Measurements from ENCODE around the gene KCTD14.
A peak's percentile ranks its signal among the peaks of the same experiment; 100 is the strongest.
"Not testable (repeated sequence)": the region's sequence is repeated elsewhere in the genome, so short reads cannot be mapped to it uniquely, and the experiment has no call there.

KCTD14 gene, protein sequence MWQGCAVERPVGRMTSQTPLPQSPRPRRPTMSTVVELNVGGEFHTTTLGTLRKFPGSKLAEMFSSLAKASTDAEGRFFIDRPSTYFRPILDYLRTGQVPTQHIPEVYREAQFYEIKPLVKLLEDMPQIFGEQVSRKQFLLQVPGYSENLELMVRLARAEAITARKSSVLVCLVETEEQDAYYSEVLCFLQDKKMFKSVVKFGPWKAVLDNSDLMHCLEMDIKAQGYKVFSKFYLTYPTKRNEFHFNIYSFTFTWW

DNA sequence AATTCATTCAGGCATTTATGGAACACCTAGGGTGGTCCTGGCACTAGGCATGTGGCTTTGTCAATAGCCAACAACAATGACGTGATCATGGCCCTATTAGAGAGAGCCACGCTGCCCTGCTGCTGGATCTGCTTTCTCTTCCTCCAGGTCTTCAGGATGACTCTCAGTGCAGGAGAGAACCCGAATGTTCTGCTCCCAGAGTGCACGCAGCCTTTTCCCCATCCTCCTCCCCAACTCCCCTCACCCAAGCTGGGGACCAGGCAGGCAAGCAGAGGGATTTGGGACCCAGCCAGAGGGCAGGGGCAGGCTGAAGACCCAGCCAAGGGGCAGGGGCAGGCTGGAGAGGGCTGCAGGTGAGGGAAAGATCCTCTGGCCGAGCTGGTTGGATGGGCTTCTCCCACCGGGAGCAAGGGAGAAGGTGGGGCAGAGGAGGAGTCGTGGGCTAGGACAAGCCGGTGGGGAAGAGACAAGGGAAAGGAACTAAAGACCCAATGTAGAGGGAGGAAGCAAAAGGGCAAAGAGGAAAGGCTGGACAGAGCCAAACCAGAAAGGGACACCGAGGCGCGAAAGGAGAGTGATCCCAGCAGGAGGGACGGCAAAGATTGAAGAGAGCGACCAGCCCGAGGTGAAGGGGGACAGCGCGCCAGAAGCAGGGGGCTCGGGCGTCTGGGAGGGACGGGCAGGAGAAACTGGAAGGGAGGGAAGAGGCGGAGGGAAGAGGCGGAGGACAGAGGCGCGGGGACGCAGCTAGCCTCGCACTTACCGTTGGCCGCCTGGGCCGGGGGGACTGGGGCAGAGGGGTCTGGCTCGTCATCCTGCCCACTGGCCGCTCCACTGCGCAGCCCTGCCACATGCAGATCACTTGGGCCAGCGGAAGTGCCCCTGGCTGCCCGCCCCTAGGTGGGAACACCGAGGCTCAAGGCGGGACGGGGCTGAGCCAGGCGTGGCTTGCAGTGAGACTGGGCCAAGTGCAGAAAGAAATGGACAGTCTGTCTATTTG lies at the start of gene KCTD14:
Gene KCTD14, minus strand, starts transcription at position 880 of the 1,000 bp plus-strand sequence. Its CDS starts 27 bp downstream, at position 853.
- DNase-seq (ENCODE audit: low read depth, low spot score), result peak; percentile 78

DNA sequence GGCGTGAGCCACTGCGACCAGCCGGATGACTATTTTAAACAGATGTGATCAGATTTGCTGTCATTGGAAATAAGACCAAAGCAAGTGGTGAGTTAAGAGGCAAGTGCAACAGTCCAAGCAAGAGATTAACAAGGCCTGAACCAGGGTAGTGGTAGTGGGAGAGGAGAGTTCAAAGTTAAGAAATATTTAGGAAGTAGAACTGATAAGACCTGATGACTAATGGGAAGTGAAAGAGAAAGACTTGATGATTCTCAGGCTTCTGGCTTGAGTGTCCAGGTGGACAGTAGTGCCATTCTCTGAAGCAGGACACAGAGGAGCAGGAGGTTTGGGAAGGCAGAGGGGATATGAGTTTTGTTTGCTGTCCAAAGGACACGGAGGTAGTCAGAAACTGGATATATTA lies 49.4 kb upstream of the KCTD14 start:
- no peak for DNase-seq (ENCODE audit: low read depth, low spot score)

DNA sequence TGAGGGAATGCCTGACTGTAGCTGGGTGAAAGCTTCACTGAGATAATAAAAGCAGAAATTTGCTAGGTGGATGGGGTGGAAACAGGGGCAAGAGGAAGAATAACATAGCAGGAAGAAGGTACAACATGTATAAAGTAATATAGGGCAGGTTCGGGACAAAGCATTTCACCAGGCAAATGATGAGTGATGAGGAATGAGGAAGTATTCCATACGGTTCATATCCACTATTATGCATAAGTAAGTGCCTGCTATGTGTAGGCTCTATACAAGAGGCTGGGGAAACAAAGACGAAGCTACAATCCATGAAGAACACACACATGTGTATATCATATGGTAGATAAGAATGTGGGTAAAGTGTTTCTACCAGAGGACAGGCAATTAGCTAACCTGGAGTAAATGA lies 48.6 kb upstream of the KCTD14 start:
- no peak for DNase-seq (ENCODE audit: low read depth, low spot score)

DNA sequence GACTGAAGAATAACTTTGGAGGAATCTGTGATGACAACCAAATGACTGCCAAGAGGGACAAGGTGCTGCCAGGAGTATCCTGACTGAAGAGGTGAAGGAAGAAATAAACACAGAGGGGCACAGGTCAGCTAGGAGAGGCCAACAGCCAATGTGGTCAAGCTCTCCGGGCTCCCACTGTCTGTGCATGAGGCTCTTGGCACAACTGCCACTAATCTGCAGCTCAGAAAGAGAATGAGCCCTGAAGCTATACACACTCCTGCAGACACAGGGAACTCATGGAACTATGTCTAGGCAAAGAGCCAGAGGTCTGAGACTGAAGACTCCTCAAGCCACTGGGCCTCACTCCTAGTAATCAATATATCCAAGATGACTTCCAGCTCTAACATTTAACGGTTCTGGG lies 47.5 kb upstream of the KCTD14 start:
- DNase-seq (ENCODE audit: low read depth, low spot score), result no peak

DNA sequence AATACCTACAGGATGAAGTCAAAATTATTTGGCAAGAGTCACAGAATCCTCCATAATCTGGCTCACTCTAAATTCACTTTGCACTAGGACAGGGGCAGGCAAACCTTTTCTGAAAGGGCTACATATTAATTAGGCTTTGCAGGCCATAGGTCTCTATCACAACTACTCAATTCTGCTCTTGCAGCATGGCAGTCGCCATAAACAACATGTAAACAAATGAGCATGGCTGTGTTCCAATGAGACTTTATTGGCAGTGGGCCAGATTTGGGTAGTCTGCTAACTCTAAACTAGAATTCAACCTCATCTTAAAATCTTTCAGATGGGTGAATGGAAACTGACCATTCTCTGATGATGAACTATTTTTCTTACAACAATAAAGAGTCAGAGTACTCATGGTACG lies 46.4 kb upstream of the KCTD14 start:
- no peak for DNase-seq (ENCODE audit: low read depth, low spot score)

DNA sequence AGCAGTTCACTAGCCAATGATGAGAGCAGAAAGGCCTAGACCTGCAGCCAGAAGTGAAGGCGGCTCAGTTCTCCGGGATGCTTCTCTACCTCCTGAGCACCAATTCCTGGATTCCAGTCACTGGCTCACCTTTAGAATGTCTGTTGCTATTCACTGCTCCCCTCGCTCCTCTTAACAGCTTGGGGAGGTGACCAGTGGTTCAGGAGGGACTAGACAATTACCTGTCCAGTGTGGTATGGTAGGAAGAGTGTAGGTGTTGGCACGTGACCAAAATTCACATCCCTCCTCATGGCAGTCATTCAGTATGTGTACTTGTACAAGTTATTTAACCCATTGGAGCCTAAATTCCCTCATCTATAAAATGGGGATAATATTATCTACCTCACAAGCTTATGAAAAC lies 44.6 kb upstream of the KCTD14 start:
- no peak for DNase-seq (ENCODE audit: low read depth, low spot score)

DNA sequence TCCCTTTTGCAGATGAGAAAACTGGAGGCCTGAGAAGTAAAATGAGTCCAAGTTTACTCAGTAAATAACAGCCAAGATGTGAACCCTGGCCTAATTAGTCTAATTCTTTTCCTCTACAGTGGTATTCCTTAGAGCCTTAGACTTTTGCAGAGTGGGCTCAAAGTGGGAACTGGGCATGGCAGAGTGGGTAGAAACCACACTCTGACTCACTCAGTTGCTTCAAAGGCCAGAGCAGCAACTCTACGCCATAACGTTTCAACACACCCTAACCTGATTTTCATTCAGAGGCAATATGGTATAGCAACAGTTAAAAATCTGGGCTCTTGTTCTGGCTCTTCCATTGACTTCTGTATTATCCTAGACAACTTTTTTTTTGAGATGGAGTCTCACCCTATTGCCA lies 43.4 kb upstream of the KCTD14 start:
- DNase-seq (ENCODE audit: low read depth, low spot score), result no peak

DNA sequence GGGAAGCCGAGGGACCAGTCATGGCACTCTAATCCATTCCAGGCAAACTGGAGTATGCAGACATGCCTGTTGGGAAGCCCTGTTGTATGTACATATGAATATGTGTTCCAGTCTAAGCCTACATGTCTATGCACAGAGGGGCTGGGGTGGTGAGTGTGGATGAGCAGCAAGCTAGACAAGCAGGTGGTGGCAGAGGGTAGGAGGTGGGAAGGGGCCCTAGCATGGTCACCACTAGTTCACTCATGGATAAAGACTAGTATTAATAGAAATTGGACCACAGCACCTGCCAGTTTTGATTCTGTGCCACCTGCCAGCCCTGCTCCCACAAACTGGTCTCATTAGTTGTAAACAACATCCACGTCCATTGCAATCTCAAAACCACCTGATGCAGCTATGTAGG lies 42.1 kb upstream of the KCTD14 start:
- DNase-seq (ENCODE audit: low read depth, low spot score), result no peak

DNA sequence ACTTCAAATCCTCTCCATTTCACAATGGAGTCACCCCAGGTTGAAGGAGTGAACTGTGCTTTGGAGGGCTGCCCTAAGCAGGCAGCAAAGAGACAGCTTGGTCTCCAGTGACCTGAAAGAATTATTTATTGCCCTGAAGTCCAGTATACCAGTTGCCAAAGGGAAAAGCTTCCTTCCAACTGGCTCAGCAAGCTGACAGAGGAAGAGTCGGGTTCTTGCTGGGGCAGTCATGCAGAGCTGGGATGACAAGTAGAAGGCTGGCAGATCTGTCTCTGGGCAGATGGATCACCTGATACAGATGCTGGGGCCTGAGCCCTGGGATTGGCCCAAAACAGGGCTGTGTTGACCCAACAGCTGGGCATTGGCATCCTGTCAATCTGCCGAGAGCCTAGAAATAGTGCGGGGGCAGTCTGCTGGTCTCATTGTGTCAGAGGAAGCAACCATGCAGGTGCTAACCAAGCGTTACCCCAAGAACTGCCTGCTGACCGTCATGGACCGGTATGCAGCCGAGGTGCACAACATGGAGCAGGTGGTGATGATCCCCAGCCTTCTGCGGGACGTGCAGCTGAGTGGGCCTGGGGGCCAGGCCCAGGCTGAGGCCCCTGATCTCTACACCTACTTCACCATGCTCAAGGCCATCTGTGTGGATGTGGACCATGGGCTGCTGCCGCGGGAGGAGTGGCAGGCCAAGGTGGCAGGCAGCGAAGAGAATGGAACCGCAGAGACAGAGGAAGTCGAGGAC lies 40.5 kb upstream of the KCTD14 start, which contains the start of gene THRSP:
Gene THRSP, plus strand, starts transcription at position 422 of the 742 bp plus-strand sequence. Its CDS starts 21 bp downstream, at position 443.
- no peak for DNase-seq (ENCODE audit: low read depth, low spot score)

DNA sequence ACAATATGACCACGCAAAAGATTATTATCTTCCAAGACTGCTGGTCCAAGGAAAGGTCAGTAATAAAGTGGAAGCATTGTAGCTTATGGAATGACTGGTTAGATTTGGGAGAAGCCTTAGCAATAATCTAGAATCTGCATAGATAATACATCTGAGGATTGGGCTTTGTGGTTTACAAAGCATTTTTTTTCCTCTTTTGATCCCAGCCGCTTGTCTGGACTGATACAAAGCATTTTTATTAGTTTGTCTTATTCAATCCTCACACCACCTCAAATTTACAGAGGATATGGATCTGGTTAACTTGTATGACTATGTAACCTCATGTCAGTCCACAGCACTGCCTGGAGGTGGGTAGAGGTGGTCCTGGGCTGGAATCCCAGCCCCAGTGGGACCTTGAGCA lies 39.6 kb upstream of the KCTD14 start:
- DNase-seq (ENCODE audit: low read depth, low spot score), result no peak

DNA sequence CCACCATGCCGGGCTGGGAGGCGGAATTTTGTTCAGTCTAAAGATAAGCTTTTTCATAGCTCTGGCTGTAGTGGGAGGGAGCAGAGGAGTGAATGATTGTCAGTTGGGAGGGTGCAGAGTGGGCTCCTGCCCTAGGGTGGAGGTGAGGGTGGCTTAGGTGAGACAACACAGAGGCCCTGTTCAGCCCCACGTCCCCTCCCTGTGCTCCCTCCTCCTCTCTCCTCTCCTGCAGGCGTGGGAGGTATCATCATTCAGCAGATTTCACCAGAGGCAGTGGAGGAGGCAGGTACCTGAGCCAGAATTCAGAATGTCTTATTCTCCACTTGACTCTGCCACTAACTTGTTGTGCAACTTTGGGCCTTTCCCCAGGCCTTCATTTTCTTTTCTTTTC lies 38.8 kb upstream of the KCTD14 start:
- DNase-seq (ENCODE audit: low read depth, low spot score), result no peak

DNA sequence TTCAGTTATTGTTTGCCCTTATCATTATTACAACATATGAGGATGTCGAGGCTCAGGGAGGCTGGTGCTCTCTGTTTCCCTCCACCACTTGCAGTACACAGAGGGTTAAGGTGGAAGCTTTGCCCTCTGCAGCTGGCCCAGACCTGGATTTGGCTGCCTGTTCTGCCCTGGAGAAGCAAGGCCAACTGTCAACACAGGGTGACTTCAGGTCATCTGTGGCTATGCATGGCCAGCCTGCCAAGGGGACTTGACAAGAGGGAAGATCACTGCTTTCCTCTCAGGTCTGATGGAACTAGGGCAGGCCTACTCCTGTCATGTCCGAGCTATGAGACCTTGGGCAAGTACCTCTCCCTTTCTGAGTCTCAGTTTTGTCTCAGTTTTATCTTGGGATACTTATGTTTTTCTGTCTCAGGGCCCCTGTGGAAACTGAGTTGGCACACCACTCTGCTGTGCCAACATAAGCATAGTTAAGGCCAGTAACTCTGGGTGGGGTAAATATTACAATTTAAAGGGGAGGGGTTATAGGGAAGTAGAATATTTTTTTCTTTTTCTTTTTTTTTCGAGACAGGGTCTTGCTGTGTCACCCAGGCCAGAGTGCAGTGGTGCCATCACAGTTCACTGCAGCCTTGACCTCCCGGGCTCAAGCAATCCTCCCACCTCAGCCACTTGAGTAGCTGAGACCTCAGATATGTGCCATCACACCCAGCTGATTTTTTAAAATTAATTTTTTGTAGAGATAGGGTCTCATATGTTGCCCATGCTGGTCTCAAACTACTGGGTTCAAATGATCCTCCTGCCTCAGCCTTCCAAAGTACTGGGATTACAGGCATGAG lies 38.2 kb upstream of the KCTD14 start:
- no peak for DNase-seq (ENCODE audit: low read depth, low spot score)

DNA sequence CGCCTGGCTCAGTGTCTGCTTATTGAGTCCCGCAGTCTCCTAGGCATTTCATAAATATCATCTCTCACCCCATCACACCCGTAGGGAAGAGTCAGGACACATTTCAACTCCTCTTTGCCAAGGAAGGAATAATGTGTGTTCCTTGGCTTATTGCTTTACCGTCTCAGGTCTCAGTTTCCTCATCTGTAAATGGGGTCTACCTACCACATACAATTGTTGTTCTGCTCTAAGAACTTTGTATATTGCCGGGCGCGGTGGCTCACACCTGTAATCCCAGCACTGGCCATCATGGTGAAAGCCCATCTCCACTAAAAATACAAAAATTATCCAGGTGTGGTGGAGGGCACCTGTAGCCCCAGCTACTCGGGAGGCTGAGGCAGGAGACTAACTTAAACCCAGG lies 37.5 kb upstream of the KCTD14 start:
- DNase-seq (ENCODE audit: low read depth, low spot score), result no peak

DNA sequence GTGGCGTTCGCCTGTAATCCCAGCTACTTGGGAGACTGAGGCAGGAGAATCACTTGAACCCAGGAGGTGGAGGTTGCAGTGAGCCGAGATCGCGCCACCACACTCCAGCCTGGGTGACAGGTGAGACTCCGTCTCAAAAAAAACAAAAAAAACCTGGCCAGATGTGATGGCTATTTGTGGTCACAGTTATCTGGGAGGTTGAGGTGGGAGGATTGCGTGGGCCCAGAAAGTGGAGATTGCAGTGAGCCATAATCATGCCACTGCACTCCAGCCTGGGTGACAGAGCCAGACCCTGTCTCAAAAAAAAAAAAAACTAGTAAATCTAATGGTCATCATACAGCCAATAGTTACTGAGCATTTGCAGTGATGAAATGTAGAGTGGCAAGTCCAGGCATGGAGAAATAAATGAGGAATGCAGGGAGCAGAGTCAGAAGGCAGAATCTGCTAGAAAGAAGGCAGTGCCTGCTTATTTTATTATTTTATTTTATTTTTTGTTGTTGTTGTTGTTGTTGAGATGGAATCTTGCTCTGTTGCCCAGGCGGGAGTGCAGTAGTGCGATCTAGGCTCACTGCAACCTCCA lies 36.8 kb upstream of the KCTD14 start:
- not testable (repeated sequence) for DNase-seq (ENCODE audit: low read depth, low spot score)

DNA sequence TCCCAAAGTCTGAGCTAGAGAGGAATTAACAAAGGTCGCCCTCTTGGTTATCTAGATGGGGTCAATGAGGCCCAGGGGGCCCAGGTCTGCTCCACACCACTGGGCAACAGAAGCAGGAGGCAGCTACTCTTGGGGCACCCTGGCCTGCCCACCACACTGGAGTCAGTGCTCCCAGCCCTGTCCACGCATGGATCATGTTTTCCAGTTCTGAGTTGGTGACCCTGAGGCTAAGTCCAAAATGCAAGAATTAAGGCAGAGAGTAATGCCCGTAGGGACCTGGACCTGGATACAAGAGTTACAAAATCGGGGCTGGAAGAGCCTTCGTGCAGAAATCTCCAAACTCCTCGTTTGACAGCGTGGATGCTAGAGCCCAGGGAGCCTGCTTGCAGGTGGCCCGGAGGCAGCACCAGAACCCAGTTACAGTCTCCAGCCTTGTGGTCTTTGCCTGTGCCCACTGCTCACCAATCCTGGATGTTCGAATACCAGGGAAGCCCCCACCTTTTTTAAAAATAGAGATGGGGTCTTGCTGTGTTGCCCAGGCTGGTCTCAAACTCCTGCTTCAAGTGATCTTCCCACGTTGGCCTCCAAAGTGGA lies 34.5 kb upstream of the KCTD14 start:
- DNase-seq (ENCODE audit: low read depth, low spot score), result no peak

DNA sequence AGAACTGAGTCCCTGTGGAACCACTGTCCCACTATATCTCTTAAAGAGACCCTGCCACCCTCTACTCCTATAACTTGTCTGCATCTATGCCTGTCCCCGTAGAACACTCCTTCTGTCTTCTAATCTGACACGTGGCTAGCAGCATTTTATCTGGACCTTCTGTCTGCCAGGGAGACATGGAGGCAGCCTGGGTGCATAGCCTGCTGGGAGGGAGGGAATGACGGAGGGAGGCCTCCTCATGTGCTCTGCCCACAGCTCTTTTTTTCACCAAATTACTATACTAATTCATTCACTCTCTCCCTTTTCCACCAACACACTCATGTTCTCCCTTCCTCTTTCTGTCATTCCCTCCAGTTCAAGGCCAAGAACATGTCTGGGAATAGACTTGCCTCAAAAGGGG lies 33.0 kb upstream of the KCTD14 start:
- no peak for DNase-seq (ENCODE audit: low read depth, low spot score)

DNA sequence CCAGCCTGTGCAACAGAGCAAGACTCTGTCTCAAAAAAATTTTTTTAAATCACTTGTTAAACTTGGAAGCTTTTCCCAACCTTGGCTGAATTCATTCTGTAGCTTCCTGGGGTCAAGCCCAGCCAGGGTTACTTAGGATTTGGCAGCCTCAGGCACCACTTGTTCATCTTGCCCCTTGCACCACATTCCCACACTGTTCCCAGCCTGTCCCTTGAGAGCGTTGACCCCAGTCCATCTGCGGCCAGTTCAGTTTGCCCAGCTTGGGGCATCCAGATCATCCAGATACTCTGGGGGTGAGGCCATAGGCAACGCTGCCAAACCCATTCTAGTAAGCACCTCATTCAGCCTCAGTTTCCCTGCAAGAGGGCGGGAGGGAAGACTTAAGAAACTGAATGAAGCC lies 31.9 kb upstream of the KCTD14 start:
- DNase-seq (ENCODE audit: low read depth, low spot score), result no peak

DNA sequence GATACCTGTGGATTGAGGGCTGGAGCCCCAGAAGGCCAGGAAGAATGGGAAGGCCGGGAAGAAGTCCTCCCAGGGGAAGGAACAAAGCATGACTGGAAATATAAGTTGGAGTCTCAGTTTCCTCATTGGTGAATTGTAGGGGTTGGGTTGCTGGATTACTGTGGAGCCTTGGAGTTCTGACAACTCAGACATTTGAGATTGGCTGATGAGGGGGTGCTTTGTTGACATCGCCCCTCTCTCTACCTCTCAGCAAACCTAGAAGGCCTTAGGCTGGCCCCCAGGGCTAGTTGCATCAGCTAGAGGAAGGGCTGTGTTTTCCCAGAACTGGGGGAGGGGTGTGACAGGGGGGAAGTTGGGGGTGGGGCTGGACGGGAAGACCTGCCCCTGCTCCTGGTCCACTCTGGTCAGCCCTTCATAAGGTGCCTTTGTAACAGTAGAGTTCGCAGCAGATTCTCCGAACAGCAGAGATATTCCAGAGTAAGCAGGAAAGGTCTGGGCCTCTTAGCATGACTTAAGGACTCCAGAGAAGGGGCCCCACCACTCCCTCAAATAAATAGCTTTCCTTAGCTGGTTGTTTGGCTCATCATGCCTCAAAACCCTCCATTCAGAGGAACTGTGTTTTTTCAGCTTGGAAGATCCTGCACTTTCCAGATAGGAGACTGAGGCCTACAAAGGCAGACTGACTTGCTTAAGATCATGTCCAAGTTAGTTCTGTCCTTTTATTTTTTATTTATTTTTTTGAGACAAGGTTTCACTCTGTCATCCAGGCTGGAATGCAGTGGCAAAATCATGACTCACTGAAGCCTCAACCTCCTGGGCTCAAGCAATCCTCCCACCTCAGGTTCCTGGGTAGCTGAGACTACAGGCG lies 28.1 kb upstream of the KCTD14 start:
- peak; percentile 44 for DNase-seq (ENCODE audit: low read depth, low spot score)

DNA sequence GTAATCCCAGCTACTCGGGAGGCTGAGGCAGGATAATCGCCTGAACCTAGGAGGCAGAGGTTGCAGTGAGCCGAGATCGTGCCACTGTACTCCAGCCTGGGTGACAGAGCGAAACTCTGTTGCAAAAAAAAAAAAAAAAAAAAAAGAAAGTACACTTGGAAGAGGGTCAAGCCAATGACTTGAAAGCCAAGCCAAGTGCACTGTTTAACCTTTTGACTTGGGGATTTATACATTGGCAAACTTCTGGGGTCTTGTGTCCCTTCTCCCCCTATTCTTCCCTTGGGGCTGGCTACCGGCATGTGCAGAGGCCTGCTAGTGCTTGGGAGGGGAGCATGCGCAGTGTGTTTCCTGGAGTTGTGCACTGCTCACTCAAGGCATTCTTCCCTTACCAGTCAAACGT lies 26.3 kb upstream of the KCTD14 start:
- DNase-seq (ENCODE audit: low read depth, low spot score), result no peak
